ENCODE measurements around the gene FPR2.

GRCh38 chr19:51789061-51789795, 28.2 kb downstream of the FPR2 start:
- TF ChIP-seq POLR2A (IDR thresholded peaks at IDR 0.05) = no peak
- TF ChIP-seq CTCF (IDR thresholded peaks at IDR 0.05) = no peak
